Hippocampal formation (tissue), 2 donors: Measurements from ENCODE around the gene GRAMD1B.
"Not testable (repeated sequence)": the region's sequence is repeated elsewhere in the genome, so short reads cannot be mapped to it uniquely, and the experiment has no call there.

Source experiments
- DNase-seq, 2 donors: peaks; one replicate each; lab custom pipeline; 2025; lab: John Stamatoyannopoulos, UW

The GRAMD1B gene

DNA sequence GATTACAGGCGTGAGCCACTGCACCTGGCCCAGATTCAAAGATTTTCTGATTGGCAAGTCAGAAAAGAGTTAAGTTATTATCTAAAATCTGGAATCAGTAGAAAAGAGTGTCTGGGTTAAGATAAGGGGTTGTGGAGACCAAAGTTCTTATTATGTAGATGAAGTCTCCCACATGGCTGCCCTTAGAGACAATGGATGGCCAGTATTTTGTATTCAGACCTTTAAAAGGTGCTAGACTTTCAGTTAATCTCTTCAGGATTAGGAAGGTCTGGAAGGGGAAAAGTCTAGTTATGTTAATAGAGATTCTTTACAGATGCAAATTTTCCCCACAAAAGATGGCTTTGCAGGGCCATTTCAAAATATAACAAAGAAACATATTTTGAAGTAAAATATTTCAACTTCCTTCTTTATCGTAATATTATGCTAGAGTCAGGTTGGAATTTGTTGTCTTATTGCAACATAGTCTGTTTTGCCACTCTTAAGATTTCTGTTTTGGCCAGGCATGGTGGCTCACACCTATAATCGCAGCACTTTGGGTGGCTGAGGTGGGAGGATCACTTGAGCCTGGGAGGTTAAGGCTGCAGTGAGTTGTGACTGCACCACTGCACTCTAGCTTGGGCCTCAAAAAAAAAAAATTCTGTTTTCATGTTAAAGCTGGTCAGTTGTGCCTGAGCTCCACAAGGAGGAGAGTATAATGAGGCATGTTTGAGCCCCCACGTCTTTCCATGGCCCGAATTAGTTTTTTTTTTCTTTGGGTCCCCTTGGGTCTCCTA is 14.0 kb downstream of the GRAMD1B start:
- no peak for DNase-seq

DNA sequence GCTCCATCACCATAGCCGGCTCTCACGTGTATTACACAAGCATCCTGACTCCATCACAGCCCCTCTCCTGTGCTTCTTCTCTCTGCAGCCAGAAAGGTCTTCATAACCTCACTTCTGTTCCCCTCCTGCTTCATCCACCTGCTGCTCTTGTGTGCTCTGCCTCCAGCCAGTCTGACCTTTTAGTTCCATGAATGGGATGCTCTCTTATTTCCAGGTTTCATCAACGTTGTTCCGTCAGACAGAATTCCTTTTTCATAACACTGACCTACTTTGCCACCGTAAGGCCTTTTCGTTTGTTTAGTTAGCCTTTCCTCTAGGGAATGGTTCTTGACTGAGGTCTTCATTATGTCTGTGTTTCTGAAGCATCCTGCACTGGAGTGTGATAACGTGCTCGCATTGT is 18.8 kb downstream of the GRAMD1B start:
- no peak for DNase-seq

DNA sequence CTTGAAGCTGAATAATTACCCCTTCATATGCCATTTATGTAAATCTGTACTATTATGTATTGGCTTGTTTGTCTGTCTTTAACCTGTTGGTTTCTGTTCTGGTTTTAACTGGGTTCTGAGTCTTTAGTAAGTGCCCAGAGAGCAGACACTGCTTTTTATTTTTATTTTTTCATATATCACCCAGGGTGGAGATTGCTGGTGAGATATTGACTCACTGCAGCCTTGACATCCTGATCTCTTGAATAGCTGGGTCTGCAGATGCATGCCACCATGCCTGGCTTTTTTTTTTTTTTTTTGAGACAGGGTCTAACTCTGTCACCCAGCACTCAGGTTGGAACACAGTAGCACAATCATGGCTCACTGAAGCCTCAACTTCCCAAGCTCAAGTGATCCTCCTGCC is 19.4 kb downstream of the GRAMD1B start:
- DNase-seq, result no peak

DNA sequence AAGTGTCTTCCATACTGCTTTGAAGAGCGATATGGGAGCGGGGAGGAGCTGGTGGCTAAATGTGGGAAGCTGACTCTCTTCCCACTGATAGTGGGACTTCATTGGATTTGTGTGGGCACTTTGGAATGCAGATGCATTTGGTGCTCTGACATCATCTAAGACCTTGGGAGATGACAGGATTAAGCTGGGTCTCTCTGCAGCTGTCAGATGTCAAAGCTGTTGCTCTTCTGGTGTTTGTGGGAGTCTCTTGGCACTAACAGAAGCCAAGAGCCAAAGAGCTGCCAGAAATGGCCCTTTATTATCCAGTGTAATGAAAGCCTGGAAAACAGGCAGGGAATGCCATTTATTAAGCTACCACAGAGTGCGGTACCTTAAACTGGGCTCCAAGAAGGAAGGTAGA is 20.6 kb downstream of the GRAMD1B start:
- DNase-seq, result no peak

DNA sequence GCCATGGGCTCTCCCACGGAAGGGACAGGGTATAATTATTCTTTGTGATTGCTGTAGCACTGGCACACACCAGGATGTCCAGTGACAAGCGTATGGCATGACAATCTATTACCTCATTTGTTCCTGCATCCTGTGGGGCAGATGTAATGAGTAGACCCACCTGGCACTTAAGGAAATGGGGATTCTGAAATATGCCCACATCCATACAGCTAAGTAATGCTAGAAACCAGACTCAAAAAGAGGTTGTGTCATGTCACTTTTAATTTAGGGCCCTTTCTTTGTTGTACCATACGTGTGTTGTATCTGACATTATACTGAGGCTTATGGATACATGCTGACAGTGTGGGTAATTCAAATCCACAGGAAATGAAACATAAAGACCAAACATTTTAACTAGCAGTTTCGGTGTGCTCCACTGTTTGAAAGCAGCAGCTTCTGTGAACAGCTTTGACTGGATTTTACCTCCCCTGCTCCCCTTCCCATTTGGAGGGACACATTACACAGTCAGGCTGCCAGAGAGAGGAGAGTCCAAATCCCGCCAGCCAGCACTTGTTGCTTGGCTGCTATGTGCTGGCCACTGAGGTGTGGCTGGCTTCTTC is 21.2 kb downstream of the GRAMD1B start:
- no peak for DNase-seq

DNA sequence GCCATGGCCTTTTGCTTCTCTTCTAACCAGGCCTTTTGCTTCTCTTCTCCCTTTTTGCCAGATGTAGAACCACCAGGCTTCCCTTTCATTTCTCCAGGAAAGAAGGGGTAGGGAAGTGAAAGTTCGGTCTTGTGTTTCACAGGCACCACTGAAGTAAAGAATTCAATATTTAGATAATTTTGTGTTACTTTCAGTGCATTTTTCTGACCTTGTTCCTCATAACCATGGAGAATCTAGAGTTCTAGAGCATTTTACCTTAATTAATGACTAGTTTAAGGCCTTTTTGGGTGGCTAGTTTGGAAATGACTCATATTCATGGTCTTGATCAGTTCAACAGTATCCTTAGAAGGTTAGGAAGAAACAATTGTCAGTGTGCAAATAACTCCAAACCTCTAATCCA is 22.7 kb downstream of the GRAMD1B start:
- DNase-seq, result no peak

DNA sequence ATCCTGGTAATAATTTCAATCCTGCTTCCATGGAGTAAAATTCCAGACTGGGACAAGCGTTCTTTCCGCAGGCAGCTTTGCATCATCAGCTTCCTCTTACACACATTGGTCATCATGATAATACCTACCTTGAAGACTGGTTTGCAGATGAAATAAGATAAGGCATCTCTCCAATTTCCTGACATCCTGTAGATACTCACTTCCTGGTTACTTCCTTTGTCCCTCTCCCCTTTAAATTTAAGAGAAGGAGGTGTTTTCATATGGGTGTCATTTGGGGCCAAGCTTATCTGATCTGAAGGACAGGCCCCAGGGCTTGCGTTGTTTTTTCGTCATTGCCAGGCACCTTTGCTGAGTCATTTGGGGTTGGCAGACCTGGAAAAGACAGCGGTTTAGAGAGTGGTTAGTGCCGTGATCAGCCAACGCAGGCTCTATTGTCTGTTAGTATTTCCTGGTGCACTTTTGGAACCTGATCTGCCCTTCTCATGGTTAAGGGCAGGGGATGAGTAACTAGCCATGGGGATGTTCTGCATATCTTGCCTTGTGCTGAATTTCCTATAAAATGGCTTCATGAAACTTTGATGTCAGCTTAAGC is 24.1 kb downstream of the GRAMD1B start:
- DNase-seq, result no peak

DNA sequence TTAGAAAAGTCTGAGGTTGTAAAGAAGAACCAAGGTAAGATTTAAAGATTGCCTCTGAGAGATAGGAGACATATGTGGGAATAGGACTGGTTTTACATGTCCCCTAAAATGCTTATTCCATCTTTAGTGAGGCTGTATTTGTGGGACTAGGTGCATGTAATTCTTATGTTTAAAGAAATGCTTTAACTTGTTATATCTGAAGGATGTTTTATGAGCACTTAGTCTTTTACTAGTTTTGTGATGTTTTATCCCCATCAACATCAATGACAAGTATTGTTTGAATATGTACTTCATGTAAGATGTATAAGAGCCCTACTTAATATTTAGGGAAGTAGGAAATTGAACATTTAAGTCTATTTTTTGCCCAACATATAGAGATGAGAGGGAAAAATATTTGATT is 24.7 kb downstream of the GRAMD1B start:
- no peak for DNase-seq

DNA sequence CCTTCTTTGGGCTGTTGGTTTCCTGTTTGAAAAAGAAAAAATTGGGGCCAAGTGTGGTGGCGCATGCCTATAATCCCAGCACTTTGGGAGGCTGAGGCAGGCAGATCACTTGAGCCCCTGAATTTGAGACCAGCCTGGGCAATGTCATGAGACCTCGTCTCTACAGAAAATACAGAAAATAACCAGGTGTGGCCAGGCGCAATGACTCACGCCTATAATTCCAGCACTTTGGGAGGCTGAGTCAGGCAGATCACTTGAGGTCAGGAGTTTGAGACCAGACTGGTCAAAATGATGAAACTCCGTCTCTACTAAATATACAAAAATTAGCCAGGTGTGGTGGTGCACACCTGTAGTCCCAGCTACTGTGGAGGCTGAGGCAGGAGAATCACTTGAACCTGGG is 26.4 kb downstream of the GRAMD1B start:
- DNase-seq, result not testable (repeated sequence)

DNA sequence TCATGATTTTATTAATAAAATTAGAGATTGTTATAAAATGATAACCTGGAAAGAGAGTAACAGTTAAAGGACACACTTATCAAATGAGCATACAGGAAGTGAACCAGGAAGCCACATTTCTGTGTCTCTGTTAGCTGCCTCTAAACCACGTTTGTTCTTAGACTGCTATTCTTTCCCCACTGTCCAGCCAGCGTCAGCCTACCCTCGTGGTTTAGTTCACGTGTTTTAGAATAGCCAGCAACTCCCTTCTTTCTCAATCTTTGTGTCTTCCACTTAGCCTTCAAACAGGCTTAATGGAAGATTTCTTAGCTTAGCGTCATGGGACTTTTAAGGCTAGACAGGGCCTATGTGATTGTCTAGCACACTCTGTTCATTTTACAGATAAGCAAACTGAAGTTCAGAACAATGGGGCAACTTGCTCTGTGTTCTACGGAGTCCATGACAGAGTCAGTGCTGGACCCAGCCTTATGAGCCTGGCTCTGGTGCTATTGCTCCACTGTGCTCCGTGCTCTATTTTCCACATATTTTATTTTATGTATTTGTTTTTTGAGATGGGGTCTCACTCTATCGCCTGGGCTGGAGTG is 27.2 kb downstream of the GRAMD1B start:
- DNase-seq, result peak in 1 of 2 donors; percentile 18

DNA sequence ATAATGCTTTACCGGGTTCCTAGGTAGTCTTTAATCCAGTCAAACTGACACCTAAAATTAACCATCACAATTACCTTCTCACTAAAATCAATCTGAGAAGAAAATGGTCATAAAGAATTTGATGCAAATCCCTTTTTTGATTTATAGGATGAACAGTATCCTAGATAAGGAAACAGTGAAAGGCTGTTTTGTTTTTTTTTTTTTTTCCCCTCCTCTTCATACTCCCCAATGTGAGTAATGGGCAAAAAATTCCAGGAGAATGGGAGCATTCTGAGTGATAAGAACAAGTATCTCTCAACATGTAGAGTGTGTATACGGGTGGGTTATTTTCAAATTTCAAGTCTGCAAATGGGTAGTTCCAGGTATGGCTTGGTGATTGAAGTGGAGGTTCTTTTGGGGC is 28.4 kb downstream of the GRAMD1B start:
- no peak for DNase-seq

DNA sequence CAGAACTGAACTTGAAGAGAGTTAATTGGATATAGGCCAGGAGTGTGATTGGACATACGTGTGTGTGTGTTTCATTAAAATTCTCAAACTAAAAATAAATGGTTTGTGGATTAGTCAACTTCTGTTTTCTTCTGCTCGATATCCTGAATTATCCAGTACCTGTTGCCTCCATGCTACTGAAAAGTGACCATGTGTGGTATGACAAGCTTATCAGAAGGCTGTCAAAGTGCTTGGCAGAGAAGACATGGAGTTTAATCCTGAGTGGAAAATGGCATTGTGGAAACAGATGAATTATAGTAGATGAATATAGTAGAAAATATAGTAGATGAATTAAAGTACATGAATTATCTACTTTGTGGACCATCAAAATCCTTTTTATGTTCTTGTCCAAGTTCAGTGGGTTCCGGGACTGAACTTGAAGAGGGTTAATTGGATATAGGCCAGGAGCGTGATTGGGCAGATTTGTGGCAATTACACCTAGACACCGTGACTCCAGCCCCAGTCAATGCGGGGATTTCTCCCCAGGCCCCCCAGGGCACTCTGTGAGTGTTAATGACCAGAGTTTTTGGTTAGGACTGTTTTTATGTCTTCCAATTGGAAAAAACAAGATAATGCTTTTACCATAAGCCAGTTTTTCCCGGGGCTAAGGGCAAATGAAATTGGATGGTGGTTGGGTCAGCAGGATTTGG is 30.1 kb downstream of the GRAMD1B start:
- no peak for DNase-seq

DNA sequence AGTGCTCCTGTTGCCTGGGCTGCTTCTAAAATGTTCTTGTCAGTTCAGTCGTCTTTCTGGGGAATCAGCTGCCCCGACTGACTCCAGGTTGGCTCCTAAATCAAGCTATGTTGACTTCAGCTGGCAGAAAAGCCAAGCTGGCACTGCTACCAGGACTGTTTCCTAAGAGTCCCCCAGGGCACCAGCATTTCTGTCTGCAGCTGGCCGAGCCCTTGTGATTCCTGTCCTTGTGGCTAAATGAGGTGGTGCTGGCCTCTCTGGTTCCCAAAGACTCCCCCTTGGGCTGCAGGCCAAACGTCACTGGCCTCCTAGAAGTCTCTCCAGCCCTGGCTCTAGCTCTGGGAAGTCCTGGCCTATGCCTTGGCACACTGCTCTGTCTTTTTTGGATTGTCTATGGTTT is 31.1 kb downstream of the GRAMD1B start:
- no peak for DNase-seq

DNA sequence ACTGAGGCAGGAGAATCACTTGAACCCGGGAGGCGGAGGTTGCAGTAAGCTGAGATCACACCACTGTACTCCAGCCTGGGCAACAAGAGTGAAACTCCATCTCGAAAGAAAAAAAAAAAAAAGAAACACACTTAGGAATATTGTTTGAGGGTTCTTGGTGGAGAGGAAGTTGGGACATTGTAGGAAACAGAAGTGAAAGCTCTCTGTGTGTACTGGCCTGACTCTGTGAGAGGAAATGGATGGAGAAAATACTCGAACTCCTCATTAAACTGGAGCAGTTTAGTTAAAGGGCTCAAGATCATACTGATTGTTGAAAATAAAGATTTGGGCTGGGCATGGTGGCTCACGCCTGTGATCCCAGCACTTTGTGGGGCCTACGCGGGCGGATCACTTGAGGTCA is 35.6 kb downstream of the GRAMD1B start:
- peak in 1 of 2 donors; percentile 26 for DNase-seq

DNA sequence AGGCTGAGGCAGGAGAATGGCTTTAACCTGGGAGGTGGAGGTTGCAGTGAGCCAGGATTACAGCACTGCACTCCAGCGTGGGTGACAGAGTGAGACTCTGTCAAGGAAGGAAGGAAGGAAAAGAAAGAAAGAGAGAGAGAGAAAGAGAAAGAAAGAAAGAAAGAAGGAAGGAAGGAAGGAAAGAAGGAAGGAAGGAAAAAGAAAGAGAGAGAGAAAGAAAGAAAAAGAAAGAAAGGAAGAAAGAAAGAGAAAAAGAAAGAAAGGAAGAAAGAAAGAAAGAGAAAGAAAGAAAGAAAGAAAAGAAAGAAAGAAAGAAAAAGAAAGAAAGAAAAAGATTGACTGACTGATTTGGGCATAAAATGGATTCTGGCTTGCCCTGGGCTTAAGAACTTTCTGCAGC is 36.1 kb downstream of the GRAMD1B start:
- not testable (repeated sequence) for DNase-seq

DNA sequence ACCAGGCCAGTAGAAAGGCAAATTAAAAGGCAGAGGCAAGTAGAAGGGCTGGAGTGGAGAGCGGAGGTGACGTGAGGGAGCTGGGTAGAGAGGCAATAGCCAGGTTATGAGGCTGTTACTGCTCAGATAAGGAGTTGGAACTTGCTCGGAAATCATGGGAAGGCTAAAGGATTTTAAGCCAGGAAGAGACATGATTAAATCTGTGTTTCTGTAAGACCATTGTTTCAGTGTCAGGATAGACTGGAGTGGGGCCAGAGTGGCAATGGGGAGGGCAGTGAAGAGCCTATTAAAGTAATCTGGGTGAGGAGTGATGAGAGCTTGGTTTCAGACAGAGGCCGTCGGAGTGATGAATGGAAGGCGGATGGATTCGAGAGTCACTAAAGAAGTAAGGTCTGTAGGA is 39.0 kb downstream of the GRAMD1B start:
- no peak for DNase-seq

DNA sequence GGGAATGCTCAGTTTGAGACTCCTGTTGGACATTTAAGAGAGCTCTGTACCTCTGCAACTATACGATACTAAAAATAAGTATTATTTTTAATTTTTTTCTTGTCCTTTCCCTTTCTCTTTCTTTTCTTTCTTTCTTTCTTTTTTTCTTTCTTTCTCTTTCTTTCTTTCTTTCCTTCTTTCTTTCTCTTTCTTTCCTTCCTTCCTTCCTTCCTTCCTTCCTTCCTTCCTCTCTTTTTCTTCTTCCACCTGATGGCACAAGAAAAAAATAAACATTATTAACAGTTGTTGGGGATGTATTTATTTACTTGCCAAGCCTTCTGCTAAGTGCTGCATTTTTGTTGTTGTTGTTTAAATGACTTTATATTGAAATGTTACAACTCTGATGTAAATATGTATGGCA is 39.5 kb downstream of the GRAMD1B start:
- DNase-seq, result no peak

DNA sequence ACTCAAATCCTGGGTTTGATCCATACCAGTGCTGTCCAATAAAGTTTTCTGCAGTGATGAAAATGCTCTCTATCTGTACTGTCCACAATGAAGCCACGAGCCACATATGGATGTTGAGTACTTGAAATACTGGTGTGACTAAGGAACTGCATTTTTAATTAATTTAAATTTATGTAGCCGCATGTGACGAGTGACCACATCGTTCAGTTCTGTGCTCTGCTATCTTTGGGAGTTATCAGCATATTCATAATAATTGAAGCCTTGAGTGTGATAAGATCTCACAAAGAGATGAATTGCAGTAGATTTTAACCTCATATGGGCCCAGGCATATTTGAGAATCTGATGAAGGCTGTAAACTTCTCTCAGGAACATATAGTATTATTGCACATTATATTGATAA is 40.8 kb downstream of the GRAMD1B start:
- no peak for DNase-seq

DNA sequence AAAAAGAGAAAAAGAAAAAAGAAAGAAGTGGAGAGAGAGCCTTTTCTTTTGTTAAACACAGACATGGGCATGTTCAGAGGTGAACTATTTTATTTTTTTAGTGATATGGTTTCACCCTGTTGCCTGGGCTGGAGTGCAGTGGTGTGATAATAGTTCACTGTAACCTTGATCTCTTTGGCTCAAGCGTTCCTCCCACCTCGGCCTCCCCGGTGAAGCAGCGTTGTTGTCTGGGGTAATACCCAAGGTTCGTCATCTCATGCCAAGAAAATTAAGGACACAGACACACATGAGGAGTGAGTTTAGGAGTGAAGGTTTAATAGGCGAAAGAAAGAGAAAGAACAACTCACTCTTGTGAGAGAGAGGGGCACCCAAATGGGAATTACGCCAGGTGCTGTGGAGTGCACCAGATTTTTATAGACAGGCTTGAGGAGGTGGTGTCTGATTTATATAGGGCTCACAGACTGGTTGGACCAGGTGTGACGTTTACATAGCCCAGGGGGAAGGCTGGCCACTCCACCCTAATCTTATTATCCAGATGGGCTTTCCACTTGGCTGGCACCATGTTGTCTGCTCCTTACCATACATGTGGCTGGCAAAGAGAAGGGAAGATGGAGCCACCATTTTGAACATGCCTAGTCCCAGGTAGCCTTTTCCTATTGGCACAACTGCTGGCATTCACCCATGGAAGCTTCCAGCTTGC is 42.3 kb downstream of the GRAMD1B start:
- no peak for DNase-seq

DNA sequence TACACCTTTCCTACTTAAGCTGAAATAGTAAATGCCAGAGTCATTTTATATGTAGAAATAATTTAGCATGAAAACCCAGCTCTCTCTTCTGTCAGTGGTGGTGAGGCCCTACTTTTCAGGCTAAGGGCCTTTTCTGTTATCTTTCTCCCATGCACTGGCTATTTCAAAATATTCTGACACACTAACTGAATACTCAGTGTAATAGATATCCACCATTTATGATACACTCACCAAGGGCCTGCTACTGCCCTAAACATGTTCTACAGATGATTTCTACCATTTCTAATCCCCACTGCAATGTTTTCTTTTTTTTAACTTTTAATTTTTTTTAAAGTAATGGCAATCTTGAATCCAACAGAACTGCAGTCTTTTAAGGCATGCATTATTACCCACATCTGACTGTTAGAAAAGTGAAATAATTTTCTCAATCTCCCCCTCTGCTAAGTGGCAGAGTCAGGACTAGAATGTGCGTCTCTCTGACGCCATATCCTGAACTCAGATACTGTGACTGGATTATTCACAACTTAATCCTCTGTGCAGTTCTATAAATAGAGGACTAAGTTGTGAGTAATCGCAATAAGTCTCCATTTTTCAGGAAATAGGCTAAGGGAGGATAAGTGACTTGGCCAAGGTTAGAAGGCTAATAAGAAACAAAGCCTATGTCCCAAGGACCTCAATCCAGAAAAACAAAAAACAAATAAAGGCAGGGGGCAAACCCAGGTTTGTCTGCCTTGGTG is 44.0 kb downstream of the GRAMD1B start:
- no peak for DNase-seq

DNA sequence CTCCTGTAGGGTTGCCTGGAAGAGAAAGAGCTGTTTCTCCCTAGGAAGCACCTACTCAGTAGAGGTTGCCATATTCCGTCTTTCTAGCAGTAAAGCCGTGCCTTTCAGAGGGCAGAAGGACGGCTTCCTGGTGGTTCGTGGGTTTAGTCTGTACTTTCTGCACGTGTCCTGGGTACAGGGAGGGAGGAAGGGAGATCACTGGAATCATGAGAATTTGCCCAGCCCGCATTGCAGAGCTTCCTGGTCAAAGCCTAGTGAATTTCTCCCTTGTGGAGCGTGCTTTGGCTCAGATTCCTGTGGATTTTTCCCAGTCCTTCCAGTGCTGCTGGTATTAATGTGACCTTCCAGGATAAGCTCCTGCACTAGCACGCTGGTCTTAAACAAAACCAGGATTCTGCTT is 44.9 kb downstream of the GRAMD1B start:
- DNase-seq, result no peak
